Left lung (tissue), 10 donors: ENCODE results near the gene SLC16A7. TPM values are rescaled to one million over a fixed set of nuclear protein-coding genes. Genes with fewer than 3 reads are reported as not detected.

ENCODE experiments used
- ATAC-seq: fragments of 200-7000 bp; cut with Tn5 transposase; one replicate; pipeline ENCODE4 v1.9.1; 2020; ENCODE audit warnings: moderate library complexity
- DNase-seq, 4 donors: peaks; one replicate each; pipeline ENCODE4 v3.0.0-alpha.2; 2013 to 2020
- H3K27ac ChIP-seq, 2 donors: fragments of 200-600 bp; sonication (generic) in 1 of 2; one replicate each; pipeline versions ENCODE4 v1.5.0 to v1.8.0; 2020 to 2021
- H3K27me3 ChIP-seq, 2 donors: fragments of 200-600 bp; sonication (generic) in 1 of 2; one replicate each; pipeline versions ENCODE4 v1.5.0 to v1.8.0; 2020 to 2021
- H3K36me3 ChIP-seq, 2 donors: fragments of 200-600 bp; sonication (generic) in 1 of 2; one replicate each; pipeline versions ENCODE4 v1.5.0 to v1.8.0; 2020 to 2021
- H3K4me1 ChIP-seq, 2 donors: fragments of 200-600 bp; one replicate each; pipeline ENCODE4 v1.8.0; 2021
- H3K4me3 ChIP-seq, 2 donors: fragments of 200-600 bp; sonication (generic) in 1 of 2; one replicate each; pipeline versions ENCODE4 v1.5.0 to v1.8.0; 2020 to 2021; ENCODE audit warnings: mild to moderate bottlenecking in 1 of 2
- H3K9me3 ChIP-seq, 2 donors: fragments of 200-600 bp; sonication (generic) in 1 of 2; one replicate each; pipeline versions ENCODE4 v1.5.0 to v1.8.0; 2020 to 2021
- intact Hi-C, 2 donors: fragments of 100-400 bp; cut with DNase I; formaldehyde crosslinking; loops; one replicate each; pipeline versions ENCODE4 v1.11.2 to v1.14.2; 2022
- polyA plus RNA-seq, 6 donors: library from polyadenylated mRNA; unstranded; fragments of 120-200 nt; gene quantifications; one replicate each; pipeline ENCODE4 v1.2.1, GENCODE V29; 2013; ENCODE audit not compliant: insufficient read length in 6 of 6
- total RNA-seq, 2 donors: library from RNA; stranded (reverse); fragmentation: NEBNext Ultra II Directional; extraction: Animal tissue kit (Norgen Biotek cat#: 25700); gene quantifications; one replicate each; pipeline ENCODE4 v1.2.1, GENCODE V29; 2021
- TF ChIP-seq, protein P1 (sequence below), 2 donors: fragments of 200-600 bp; sonication (generic) in 1 of 2; IDR thresholded peaks; one replicate each; pipeline versions ENCODE4 v1.5.0 to v1.8.0; 2021; ENCODE audit warnings: antibody characterized with exemption in 2 of 2
- donor health status: DM: no; HTN: yes; CAD: no.
- donor health status: DM: no; HTN: no; CAD: no.

The SLC16A7 gene
- total and polyA plus RNA-seq, 8 donors = 2.5 to 33.9 (median 2.8) TPM

DNA sequence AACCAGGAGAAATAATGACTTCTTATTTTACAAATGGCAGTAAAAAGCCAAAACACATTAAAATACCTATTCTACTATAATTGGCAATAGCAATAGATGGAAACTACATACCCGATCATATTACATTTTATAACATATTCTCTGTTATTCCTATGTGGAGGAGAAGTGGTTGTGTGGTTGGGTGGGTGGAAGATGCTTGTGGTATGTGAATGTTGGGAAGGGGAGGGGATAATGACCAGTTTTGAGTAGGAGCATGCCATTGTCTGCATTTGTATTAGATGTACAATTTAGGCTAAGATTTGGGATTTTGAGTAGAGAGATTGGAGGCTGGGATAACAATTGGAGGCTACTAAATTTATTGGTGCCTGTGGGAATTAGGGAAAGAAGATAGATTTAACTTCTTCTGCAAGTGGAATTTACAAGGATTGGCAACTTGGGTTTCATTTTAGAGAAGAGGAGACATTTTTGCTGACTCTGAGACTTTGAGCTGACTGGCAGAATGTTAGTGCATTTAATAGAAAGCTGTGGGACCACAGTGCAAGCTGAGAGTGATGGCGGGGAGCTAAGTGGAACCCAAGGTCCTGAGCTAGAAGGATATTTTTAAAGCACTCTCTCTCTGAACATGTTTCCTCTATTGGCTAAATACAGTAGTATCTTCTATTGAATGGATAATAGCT, 65.2 kb downstream of the SLC16A7 start:
- intact Hi-C loops = no loop called here
- Histone ChIP-seq H3K9me3 (no peaks in the 10 kb centered on the region), H3K36me3 (no peaks in the 10 kb centered on the region), H3K27me3 (no peaks in the 10 kb centered on the region), H3K4me3 (no peak overlapping the region), H3K27ac (no peak overlapping the region), H3K4me1 (no peaks in the 10 kb centered on the region)
- ATAC-seq (no peak), DNase-seq (no peak)
- TF ChIP-seq, protein P1, sequence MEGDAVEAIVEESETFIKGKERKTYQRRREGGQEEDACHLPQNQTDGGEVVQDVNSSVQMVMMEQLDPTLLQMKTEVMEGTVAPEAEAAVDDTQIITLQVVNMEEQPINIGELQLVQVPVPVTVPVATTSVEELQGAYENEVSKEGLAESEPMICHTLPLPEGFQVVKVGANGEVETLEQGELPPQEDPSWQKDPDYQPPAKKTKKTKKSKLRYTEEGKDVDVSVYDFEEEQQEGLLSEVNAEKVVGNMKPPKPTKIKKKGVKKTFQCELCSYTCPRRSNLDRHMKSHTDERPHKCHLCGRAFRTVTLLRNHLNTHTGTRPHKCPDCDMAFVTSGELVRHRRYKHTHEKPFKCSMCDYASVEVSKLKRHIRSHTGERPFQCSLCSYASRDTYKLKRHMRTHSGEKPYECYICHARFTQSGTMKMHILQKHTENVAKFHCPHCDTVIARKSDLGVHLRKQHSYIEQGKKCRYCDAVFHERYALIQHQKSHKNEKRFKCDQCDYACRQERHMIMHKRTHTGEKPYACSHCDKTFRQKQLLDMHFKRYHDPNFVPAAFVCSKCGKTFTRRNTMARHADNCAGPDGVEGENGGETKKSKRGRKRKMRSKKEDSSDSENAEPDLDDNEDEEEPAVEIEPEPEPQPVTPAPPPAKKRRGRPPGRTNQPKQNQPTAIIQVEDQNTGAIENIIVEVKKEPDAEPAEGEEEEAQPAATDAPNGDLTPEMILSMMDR (IDR thresholded peaks at IDR 0.05) = no peak

DNA sequence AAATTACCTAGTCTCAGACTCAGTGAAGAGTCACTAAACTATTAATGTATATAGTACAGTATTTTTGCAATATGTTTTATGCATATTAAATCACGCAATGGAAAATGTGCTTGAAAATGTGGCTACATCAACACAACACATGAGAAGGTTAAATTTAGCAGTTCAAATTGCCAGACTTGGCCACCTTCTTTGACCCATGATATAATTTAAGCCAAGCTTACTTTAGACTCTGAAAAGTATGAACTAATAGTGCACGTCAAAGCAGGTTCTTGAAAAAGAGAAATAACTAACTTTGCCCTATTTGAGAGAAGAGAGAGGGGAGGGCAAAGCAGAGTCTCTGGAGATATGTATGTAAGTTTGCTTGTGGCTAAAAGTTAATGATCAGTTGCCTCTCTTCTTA, 68.7 kb downstream of the SLC16A7 start:
- Histone ChIP-seq H3K27me3 (no peaks in the 10 kb centered on the region), H3K4me3 (no peak overlapping the region), H3K4me1 (no peaks in the 10 kb centered on the region), H3K9me3 (peaks cover 0 to 17% of the 10 kb centered on the region in 2 donors), H3K27ac (no peak overlapping the region), H3K36me3 (no peaks in the 10 kb centered on the region)
- no peak for ATAC-seq
- no peak for DNase-seq
- intact Hi-C loops = no loop called here
- TF ChIP-seq, protein P1 (IDR thresholded peaks at IDR 0.05) = no peak

DNA sequence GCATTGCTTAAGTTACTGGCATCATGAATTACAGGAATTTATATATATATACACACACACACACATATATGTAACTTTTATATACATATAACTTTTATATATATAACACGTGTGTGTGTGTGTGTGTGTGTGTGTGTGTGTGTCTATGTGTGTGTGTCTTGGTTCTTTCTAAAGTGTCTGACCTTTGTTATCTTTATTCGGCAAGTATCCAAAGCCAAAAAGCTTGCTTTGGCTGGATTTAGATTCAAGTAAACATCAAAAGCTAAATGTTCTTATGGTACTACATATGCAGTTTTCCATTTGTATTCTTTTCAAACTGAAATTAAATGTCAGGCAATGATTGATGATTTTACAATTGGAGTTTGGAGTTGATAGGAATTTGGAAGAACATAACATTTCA, 69.9 kb downstream of the SLC16A7 start:
- DNase-seq (peak in 1 of 4 donors; percentile 5), ATAC-seq (no peak)
- H3K4me3 ChIP-seq = no peak overlapping the region
- TF ChIP-seq, protein P1 (IDR thresholded peaks at IDR 0.05) = no peak
- no peak overlapping the region for H3K27ac ChIP-seq
- H3K4me1 ChIP-seq = no peaks in the 10 kb centered on the region
- no peaks in the 10 kb centered on the region for H3K27me3 ChIP-seq
- peaks cover 0 to 17% of the 10 kb centered on the region in 2 donors for H3K9me3 ChIP-seq
- intact Hi-C loops = no loop called here
- H3K36me3 ChIP-seq = no peaks in the 10 kb centered on the region

DNA sequence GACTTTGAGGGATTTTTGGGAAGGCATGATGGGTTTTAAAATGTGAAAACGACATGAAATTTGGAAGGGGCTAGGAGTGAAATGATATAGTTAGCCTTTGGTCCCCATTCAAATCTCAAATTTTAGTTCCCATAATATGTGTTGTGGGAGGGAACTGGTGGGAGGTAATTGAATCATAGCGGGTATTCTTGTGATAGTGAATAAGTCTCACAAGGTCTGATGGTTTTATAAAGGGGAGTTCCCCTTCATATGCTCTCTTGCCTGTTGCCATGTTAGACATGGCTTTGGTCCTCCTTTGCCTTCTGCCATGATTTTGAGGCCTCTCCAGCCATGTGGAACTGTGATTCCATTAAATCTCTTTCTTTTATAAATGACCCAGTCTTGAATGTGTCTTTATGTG, 72.8 kb downstream of the SLC16A7 start:
- TF ChIP-seq, protein P1 (IDR thresholded peaks at IDR 0.05) = no peak
- no peaks in the 10 kb centered on the region for H3K4me1 ChIP-seq
- DNase-seq (no peak), ATAC-seq (no peak)
- no peaks in the 10 kb centered on the region for H3K27me3 ChIP-seq
- H3K36me3 ChIP-seq = no peaks in the 10 kb centered on the region
- intact Hi-C loops = no loop called here
- H3K4me3 ChIP-seq = no peak overlapping the region
- H3K9me3 ChIP-seq = peaks cover 0 to 17% of the 10 kb centered on the region in 2 donors
- no peak overlapping the region for H3K27ac ChIP-seq

DNA sequence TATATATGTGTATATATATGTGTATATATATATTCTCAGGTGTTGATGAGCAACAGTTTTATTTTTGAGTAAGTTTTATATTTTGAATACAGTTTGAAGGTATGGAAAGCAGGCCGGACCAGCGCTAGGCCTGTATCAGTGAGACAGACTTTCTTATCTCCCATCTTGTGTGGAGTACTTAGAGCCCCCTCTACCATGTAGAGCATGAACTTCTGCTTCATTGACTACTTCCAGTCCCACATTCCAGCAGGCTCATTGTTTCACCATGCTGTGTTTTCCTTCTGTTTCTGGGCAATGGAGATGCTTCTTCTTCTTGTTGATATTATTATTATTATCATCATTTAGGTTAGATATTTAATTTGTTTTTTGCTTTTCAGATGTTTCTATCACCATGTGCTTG, 76.4 kb downstream of the SLC16A7 start:
- Histone ChIP-seq H3K27ac (no peak overlapping the region), H3K4me3 (no peak overlapping the region), H3K27me3 (no peaks in the 10 kb centered on the region), H3K9me3 (peaks cover 0 to 7% of the 10 kb centered on the region in 2 donors), H3K4me1 (no peaks in the 10 kb centered on the region), H3K36me3 (no peaks in the 10 kb centered on the region)
- DNase-seq (no peak), ATAC-seq (no peak)
- intact Hi-C loops = no loop called here
- TF ChIP-seq, protein P1 (IDR thresholded peaks at IDR 0.05) = no peak
